Endothelial cell of umbilical vein (primary cell): ENCODE results near the gene DSC1. TPM values are rescaled to one million over a fixed set of nuclear protein-coding genes. Genes with fewer than 3 reads are reported as not detected.

Experiments used
- BruUV-seq: library from RNA; stranded (reverse); fragments of 400-500 nt; replicated peaks from 2 replicates; lab custom pipeline; 2021; lab: Mats Ljungman, UMichigan
- CTCF ChIA-PET: fragments of 300-600, 350-600 bp; sonication (Branson Sonifier 250); formaldehyde crosslinking; loops from one replicate; lab custom pipeline; 2021; ENCODE audit warnings: antibody characterized with exemption, inconsistent platforms; lab: Charles Lee
- POLR2A ChIA-PET: fragments of 300-600, 350-600 bp; sonication (Branson Sonifier 250); formaldehyde crosslinking; loops from one replicate; lab custom pipeline; 2021; ENCODE audit warnings: antibody characterized with exemption, inconsistent platforms; lab: Charles Lee
- DNase-seq: peaks from one replicate; pipeline ENCODE4 v3.0.0-alpha.2; 2011; ENCODE audit warnings: low read depth, low spot score
- FAIRE-seq: peaks from 2 replicates; lab custom pipeline; 2011; peaks lifted over from hg19 to GRCh38; lab: Jason Lieb, UNC
- H2AFZ ChIP-seq: 2 replicates; pipeline ENCODE4 v1.6.0; 2012; ENCODE audit warnings: low read depth, low read length, control low read depth, inconsistent platforms
- H3K27ac ChIP-seq: 2 replicates; pipeline ENCODE4 v1.5.1; 2011; ENCODE audit warnings: low read depth, mild to moderate bottlenecking, control low read depth, low read length, moderate library complexity; ENCODE audit not compliant: insufficient read depth
- H3K27me3 ChIP-seq, 2 experiments: 2 replicates each; pipeline versions ENCODE4 v1.6.0 to v1.6.1; 2011; ENCODE audit warnings: low read length in 2 of 2, mixed read lengths in 1 of 2; ENCODE audit not compliant: control insufficient read depth in 2 of 2, insufficient read depth in 2 of 2
- H3K36me3 ChIP-seq, 2 experiments: 2 replicates in 1 of 2; 3 replicates in 1 of 2; pipeline ENCODE4 v1.5.1; 2011; ENCODE audit warnings: low read length in 2 of 2, mild to moderate bottlenecking in 1 of 2, moderate library complexity in 1 of 2; ENCODE audit not compliant: control insufficient read depth in 2 of 2, insufficient read depth in 2 of 2; ENCODE audit errors: extremely low read depth in 1 of 2
- H3K4me1 ChIP-seq: 3 replicates; pipeline ENCODE4 v1.5.1; 2011; ENCODE audit warnings: mild to moderate bottlenecking, low read length; ENCODE audit not compliant: control insufficient read depth, insufficient read depth; ENCODE audit errors: extremely low read depth
- H3K4me2 ChIP-seq: 2 replicates; pipeline ENCODE4 v1.6.1; 2011; ENCODE audit warnings: low read length, control low read depth, mixed read lengths; ENCODE audit not compliant: insufficient read depth
- H3K4me3 ChIP-seq, 3 experiments: fragments of 200-600 bp in 1 of 3; sonication (generic), shearing (Covaris generic) in 1 of 3; replicated peaks in 1 of 3; 2 replicates each; pipeline ENCODE4 v1.5.1; 2011 to 2016; ENCODE audit warnings: control low read depth in 3 of 3, low read length in 3 of 3, mild to moderate bottlenecking in 2 of 3, inconsistent platforms in 1 of 3, low read depth in 1 of 3, moderate library complexity in 1 of 3; ENCODE audit not compliant: insufficient read depth in 1 of 3
- H3K79me2 ChIP-seq: 2 replicates; pipeline ENCODE4 v1.6.0; 2012; ENCODE audit warnings: low read length, inconsistent platforms; ENCODE audit not compliant: control insufficient read depth, insufficient read depth
- H3K9ac ChIP-seq: replicated peaks from 2 replicates; pipeline ENCODE3; 2011; ENCODE audit warnings: low read length, control low read depth; ENCODE audit not compliant: insufficient read depth; ENCODE audit errors: extremely low read depth
- H3K9me1 ChIP-seq: replicated peaks from 3 replicates; pipeline ENCODE4 v1.6.0; 2011; ENCODE audit warnings: mild to moderate bottlenecking, low read length; ENCODE audit not compliant: control insufficient read depth, insufficient read depth; ENCODE audit errors: extremely low read depth
- H3K9me3 ChIP-seq: replicated peaks from 2 replicates; pipeline ENCODE4 v1.5.1; 2012; ENCODE audit warnings: low read length, inconsistent platforms; ENCODE audit not compliant: control insufficient read depth, insufficient read depth
- H4K20me1 ChIP-seq: replicated peaks from 2 replicates; pipeline ENCODE3; 2011; ENCODE audit warnings: mild to moderate bottlenecking, low read length; ENCODE audit not compliant: control insufficient read depth, insufficient read depth; ENCODE audit errors: extremely low read depth
- EZH2 ChIP-seq: IDR thresholded peaks from 2 replicates; pipeline ENCODE4 v1.6.1; 2012; ENCODE audit warnings: borderline replicate concordance, low read depth, mild to moderate bottlenecking, moderate library complexity, low read length, inconsistent platforms; ENCODE audit not compliant: severe bottlenecking
- FOS ChIP-seq: IDR thresholded peaks from 2 replicates; pipeline ENCODE4 v1.6.1; 2011; ENCODE audit warnings: mild to moderate bottlenecking, low read length, moderate library complexity, borderline replicate concordance; ENCODE audit not compliant: insufficient read depth
- GATA2 ChIP-seq: IDR thresholded peaks from 2 replicates; pipeline ENCODE4 v1.7.0; 2011; ENCODE audit warnings: low read depth, mild to moderate bottlenecking, moderate library complexity, mixed read lengths, low read length; ENCODE audit not compliant: insufficient read length, insufficient read depth
- JUN ChIP-seq: IDR thresholded peaks from 2 replicates; pipeline ENCODE4 v1.6.1; 2011; ENCODE audit warnings: borderline replicate concordance, low read depth; ENCODE audit not compliant: insufficient read length, insufficient read depth
- MYC ChIP-seq: IDR thresholded peaks from one replicate; pipeline ENCODE4 v1.6.1; 2011; ENCODE audit warnings: mild to moderate bottlenecking, low read depth, low read length
- POLR2A ChIP-seq: IDR thresholded peaks from 2 replicates; pipeline ENCODE4 v1.6.1; 2012; ENCODE audit warnings: low read depth, mild to moderate bottlenecking, control low read depth, low read length
- POLR2AphosphoS5 ChIP-seq: IDR thresholded peaks from 2 replicates; pipeline ENCODE4 v1.6.1; 2012; ENCODE audit warnings: low read depth, mild to moderate bottlenecking, control low read depth, low read length, moderate library complexity; ENCODE audit not compliant: insufficient read depth
- dilution Hi-C: fragments of 300-500 bp; cut with MboI; formaldehyde crosslinking; loops from one replicate; pipeline ENCODE4 v1.15.0; 2019; ENCODE audit warnings: low sequenced_read_pairs; ENCODE audit not compliant: extremely low pct_ligation_motif_present
- intact Hi-C: fragments of 100-400 bp; cut with micrococcal nuclease; formaldehyde crosslinking; loops from one replicate; pipeline ENCODE4 v1.10.0; 2022
- polyA plus RNA-seq, 4 experiments: library from polyadenylated mRNA; depleted of rRNA in 3 of 4; stranded (reverse) in 3 of 4; unstranded in 1 of 4; fragments of >200 nt; gene quantifications; 2 replicates each; pipeline versions ENCODE4 v1.2.1 to v1.2.3, GENCODE V29; 2011 to 2012; ENCODE audit warnings: missing spikeins in 1 of 4
- total RNA-seq: library from RNA; stranded (reverse); gene quantifications from 2 replicates; pipeline ENCODE4 v1.2.3, GENCODE V29; 2021
- TF ChIP-seq, protein P1 (sequence below): IDR thresholded peaks from 2 replicates; pipeline ENCODE4 v1.6.1; 2011; ENCODE audit not compliant: insufficient read depth, insufficient read length
- TF ChIP-seq, protein P2 (sequence below), 2 donors: IDR thresholded peaks; 1 replicate in 1 of 2; 2 replicates in 1 of 2; pipeline ENCODE4 v1.5.1; 2011; ENCODE audit warnings: low read length in 2 of 2, mild to moderate bottlenecking in 2 of 2, moderate library complexity in 2 of 2, control low read depth in 1 of 2, inconsistent platforms in 1 of 2, low read depth in 1 of 2; ENCODE audit not compliant: insufficient read depth in 1 of 2; ENCODE audit errors: extremely low read depth in 1 of 2

Gene DSC1
- total and polyA plus RNA-seq, 2 donors (not counting 3 experiments of a cell fraction or from before 2014, with no cell fraction given) = not detected

DNA sequence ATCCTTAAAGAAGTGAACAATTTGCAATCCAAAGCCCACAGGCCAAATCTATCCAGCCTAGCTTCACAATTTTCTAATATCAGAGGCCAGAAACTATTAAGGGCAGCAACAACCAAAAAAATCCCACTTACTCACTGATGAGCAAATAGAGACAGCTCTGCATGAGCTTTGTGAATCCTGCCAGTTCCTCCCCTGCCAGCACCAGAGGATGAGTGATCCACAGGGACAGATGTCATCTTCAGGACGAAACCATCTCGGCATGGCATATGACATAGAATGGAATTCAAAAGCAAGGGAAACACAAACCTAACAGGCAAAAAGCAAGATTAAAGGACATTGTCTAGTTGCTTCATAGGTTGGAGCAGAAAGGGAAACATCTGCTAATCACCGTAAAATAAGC is 58.2 kb downstream of the DSC1 start:
- dilution Hi-C loops (no loop called here), intact Hi-C loops (no loop called here)
- Histone ChIP-seq H3K9ac (no peak overlapping the region), H3K27ac (no peak overlapping the region), H3K27me3 (peaks cover 9 to 24% of the 10 kb centered on the region in 2 experiments), H3K4me2 (no peak overlapping the region), H3K79me2 (no peaks in the 10 kb centered on the region), H3K36me3 (no peaks in the 10 kb centered on the region), H4K20me1 (no peaks in the 10 kb centered on the region), H3K9me3 (no peaks in the 10 kb centered on the region), H3K4me3 (no peak overlapping the region), H2AFZ (no peak overlapping the region), H3K9me1 (no peaks in the 10 kb centered on the region), H3K4me1 (no peaks in the 10 kb centered on the region)
- POLR2A ChIA-PET = no interaction called here
- no peak for DNase-seq
- no peak for FAIRE-seq
- no TSS peak for BruUV-seq
- TF ChIP-seq, protein P1, sequence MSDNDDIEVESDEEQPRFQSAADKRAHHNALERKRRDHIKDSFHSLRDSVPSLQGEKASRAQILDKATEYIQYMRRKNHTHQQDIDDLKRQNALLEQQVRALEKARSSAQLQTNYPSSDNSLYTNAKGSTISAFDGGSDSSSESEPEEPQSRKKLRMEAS = no peak
- TF ChIP-seq, protein P2, sequence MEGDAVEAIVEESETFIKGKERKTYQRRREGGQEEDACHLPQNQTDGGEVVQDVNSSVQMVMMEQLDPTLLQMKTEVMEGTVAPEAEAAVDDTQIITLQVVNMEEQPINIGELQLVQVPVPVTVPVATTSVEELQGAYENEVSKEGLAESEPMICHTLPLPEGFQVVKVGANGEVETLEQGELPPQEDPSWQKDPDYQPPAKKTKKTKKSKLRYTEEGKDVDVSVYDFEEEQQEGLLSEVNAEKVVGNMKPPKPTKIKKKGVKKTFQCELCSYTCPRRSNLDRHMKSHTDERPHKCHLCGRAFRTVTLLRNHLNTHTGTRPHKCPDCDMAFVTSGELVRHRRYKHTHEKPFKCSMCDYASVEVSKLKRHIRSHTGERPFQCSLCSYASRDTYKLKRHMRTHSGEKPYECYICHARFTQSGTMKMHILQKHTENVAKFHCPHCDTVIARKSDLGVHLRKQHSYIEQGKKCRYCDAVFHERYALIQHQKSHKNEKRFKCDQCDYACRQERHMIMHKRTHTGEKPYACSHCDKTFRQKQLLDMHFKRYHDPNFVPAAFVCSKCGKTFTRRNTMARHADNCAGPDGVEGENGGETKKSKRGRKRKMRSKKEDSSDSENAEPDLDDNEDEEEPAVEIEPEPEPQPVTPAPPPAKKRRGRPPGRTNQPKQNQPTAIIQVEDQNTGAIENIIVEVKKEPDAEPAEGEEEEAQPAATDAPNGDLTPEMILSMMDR (IDR thresholded peaks at IDR 0.05; ENCODE audit: extremely low read depth in 1 of 2, insufficient read depth in 1 of 2, low read depth in 1 of 2, low read length in 2 of 2) = no peak
- TF ChIP-seq GATA2 = no peak
- TF ChIP-seq JUN = no peak
- TF ChIP-seq EZH2 = no peak
- no peak for TF ChIP-seq POLR2A
- no peak for TF ChIP-seq FOS
- no peak for TF ChIP-seq POLR2AphosphoS5
- TF ChIP-seq MYC = no peak
- CTCF ChIA-PET = no interaction called here
